Fibroblast of lung (primary cell): ENCODE data around the gene ADAMTS6.

Experiments used
- CTCF ChIP-seq, 2 donors: IDR thresholded peaks in 1 of 2; conservative IDR thresholded peaks in 1 of 2; 1 replicate in 1 of 2; 2 replicates in 1 of 2; pipeline ENCODE4 v1.5.1; 2011 to 2012; ENCODE audit warnings: low read length in 2 of 2, control low read depth in 1 of 2, inconsistent platforms in 1 of 2, low read depth in 1 of 2, mild to moderate bottlenecking in 1 of 2
- EZH2 ChIP-seq: IDR thresholded peaks from 2 replicates; pipeline ENCODE4 v1.5.1; 2012; ENCODE audit warnings: low read length, control low read depth, mild to moderate bottlenecking; ENCODE audit errors: missing control alignments

GRCh38 chr5:65423623-65424022 lies 58.1 kb downstream of the ADAMTS6 start:
- TF ChIP-seq CTCF (conservative IDR thresholded peaks at IDR 0.05 in 1 of 2, IDR thresholded peaks at IDR 0.05 in 1 of 2; ENCODE audit: low read depth in 1 of 2, low read length in 2 of 2) (no peak), EZH2 (no peak)
